Suprapubic skin (tissue), 4 donors: ENCODE results near the gene FBXO48. TPM values are rescaled to one million over a fixed set of nuclear protein-coding genes. Genes with fewer than 3 reads are reported as not detected.

Experiments
- DNase-seq, 2 donors: peaks; one replicate each; pipeline ENCODE4 v3.0.0-alpha.2; 2019; ENCODE audit warnings: low spot score in 2 of 2
- H3K27ac ChIP-seq: fragments of 200-600 bp; sonication (generic); one replicate; pipeline ENCODE4 v1.5.1; 2019
- H3K27me3 ChIP-seq: fragments of 200-600 bp; sonication (generic); one replicate; pipeline ENCODE4 v1.5.1; 2019
- H3K36me3 ChIP-seq: fragments of 200-600 bp; sonication (generic); one replicate; pipeline ENCODE4 v1.5.1; 2019
- H3K4me1 ChIP-seq: fragments of 200-600 bp; sonication (generic); one replicate; pipeline ENCODE4 v1.5.1; 2019
- H3K4me3 ChIP-seq: fragments of 200-600 bp; sonication (generic); one replicate; pipeline ENCODE4 v1.5.1; 2019; ENCODE audit warnings: mild to moderate bottlenecking
- H3K9me3 ChIP-seq: fragments of 200-600 bp; sonication (generic); one replicate; pipeline ENCODE4 v1.5.1; 2019
- EP300 ChIP-seq: sonication (generic); formaldehyde crosslinking; IDR thresholded peaks from one replicate; pipeline ENCODE4 v1.6.1; 2017; ENCODE audit warnings: antibody characterized with exemption
- POLR2A ChIP-seq, 2 donors: fragments of 450-650 bp; IDR thresholded peaks; one replicate each; pipeline ENCODE4 v1.6.1; 2017; ENCODE audit warnings: antibody characterized with exemption in 2 of 2, mild to moderate bottlenecking in 2 of 2, moderate library complexity in 2 of 2
- POLR2AphosphoS5 ChIP-seq, 3 donors: sonication (generic); formaldehyde crosslinking; IDR thresholded peaks; one replicate each; pipeline ENCODE4 v1.6.1; 2017; ENCODE audit warnings: antibody characterized with exemption in 3 of 3
- WGBS: methylation state at CpG from one replicate; pipeline ENCODE4 v1.1.5; 2018; 5-methylcytosine and 5-hydroxymethylcytosine counted together
- total RNA-seq, 4 donors: library from RNA; depleted of rRNA; stranded (reverse); fragments of >200 nt; gene quantifications; one replicate each; pipeline ENCODE4 v1.1.0, GENCODE V29; 2016
- TF ChIP-seq, protein P1 (sequence below), 2 donors: fragments of 200-600 bp in 1 of 2; fragments of 450-650 bp in 1 of 2; sonication (generic) in 1 of 2; IDR thresholded peaks; one replicate each; pipeline ENCODE4 v1.5.1; 2016 to 2019; ENCODE audit warnings: antibody characterized with exemption in 2 of 2, mild to moderate bottlenecking in 1 of 2, moderate library complexity in 1 of 2

The FBXO48 gene
- total RNA-seq, 4 donors from 2014 or later = 1.1 to 2.7 (median 1.7) TPM

DNA sequence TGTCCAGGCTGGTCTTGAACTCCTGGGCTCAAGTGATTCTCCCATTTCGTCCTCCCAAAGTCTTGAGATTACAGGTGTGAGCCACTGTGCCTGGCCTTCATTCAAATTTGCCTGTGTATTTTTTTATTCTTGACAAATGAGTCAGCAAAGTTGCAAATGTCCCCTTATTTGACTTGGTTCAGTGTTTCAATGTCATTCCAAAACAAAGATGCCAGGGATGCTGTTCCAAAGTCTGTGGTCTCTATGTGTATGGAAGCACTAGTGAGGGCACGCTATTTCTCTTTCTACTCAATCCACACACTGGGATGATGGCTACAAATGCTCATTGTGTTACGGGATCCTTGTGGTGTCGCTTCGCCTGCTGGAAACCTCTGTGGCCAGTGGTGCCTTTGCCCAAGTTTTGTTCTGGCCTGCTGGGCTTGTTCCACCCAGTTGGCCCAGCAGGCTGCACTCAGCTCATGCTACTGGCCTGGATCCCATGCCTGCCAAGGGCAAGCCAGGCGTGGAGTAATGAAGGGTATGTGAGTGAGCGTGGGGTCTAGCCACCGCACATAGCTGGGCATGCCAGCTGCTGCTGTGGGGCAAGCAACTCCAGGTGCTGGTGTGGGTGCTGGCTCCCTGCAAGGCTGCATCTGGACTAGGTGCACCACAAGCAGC, 35.6 kb downstream of the FBXO48 start:
- TF ChIP-seq POLR2A (IDR thresholded peaks at IDR 0.05) = no peak
- TF ChIP-seq POLR2AphosphoS5 (IDR thresholded peaks at IDR 0.05) = no peak
- TF ChIP-seq, protein P1, sequence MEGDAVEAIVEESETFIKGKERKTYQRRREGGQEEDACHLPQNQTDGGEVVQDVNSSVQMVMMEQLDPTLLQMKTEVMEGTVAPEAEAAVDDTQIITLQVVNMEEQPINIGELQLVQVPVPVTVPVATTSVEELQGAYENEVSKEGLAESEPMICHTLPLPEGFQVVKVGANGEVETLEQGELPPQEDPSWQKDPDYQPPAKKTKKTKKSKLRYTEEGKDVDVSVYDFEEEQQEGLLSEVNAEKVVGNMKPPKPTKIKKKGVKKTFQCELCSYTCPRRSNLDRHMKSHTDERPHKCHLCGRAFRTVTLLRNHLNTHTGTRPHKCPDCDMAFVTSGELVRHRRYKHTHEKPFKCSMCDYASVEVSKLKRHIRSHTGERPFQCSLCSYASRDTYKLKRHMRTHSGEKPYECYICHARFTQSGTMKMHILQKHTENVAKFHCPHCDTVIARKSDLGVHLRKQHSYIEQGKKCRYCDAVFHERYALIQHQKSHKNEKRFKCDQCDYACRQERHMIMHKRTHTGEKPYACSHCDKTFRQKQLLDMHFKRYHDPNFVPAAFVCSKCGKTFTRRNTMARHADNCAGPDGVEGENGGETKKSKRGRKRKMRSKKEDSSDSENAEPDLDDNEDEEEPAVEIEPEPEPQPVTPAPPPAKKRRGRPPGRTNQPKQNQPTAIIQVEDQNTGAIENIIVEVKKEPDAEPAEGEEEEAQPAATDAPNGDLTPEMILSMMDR (IDR thresholded peaks at IDR 0.05) = no peak
- no peak for TF ChIP-seq EP300
- H3K9me3 ChIP-seq = no peaks in the 10 kb centered on the region
- peaks cover 2% of the 10 kb centered on the region for H3K4me1 ChIP-seq
- no peak overlapping the region for H3K27ac ChIP-seq
- no peaks in the 10 kb centered on the region for H3K36me3 ChIP-seq
- H3K4me3 ChIP-seq = no peak overlapping the region
- 76% methylated on average over 8 of the region's 8 CpGs for WGBS
- DNase-seq = no peak
- H3K27me3 ChIP-seq = no peaks in the 10 kb centered on the region

DNA sequence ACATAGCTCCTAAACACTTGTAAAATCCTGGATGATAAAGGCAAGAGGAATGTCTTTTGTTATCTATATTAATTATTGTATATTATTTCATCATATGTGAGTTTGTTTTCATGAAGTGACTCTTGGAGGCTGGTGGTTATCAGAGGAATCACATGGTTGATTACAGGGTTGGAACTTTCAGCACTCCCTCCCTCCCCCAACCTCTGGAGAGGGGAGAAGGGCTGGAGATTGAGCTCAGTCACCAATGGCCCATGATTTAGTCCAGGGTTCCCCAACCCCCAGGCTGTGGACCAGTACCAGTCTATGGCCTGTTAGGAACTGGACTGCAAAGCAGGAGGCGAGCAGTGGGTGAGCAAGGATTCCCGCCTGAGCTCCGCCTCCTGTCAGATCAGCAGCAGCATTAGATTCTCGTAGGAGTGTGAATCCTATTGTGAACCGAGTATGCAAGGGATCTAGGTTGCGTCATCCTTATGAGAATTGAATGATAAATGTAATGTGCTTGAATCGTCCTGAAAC, 37.7 kb downstream of the FBXO48 start:
- no peak for DNase-seq
- no peaks in the 10 kb centered on the region for H3K9me3 ChIP-seq
- H3K36me3 ChIP-seq = no peaks in the 10 kb centered on the region
- no peaks in the 10 kb centered on the region for H3K4me1 ChIP-seq
- H3K27me3 ChIP-seq = no peaks in the 10 kb centered on the region
- no peak overlapping the region for H3K27ac ChIP-seq
- WGBS = 84% methylated on average over 7 of the region's 7 CpGs
- TF ChIP-seq EP300 (no peak), POLR2A (IDR thresholded peaks at IDR 0.05) (no peak), POLR2AphosphoS5 (IDR thresholded peaks at IDR 0.05) (no peak)
- TF ChIP-seq, protein P1 (IDR thresholded peaks at IDR 0.05) = no peak
- H3K4me3 ChIP-seq = no peak overlapping the region

DNA sequence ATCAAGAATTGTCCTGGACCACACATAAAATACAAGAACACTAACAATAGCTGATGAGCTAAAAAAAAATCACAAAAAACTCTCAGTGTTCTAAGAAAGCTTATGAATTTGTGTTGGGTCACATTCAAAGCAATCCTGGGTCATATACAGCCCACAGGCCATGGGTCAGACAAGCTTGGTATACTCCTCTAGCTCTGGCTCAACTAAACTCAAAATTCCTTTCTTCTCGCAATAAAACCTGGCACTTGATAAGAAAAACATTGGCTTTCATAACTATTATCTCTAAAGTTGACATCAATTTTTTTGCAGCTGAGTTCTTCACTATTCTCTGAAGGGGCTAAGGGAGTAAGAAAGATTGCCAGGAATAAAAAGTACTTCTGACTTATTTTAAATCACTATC, 38.3 kb downstream of the FBXO48 start:
- TF ChIP-seq, protein P1 (IDR thresholded peaks at IDR 0.05) = no peak
- TF ChIP-seq POLR2AphosphoS5 (IDR thresholded peaks at IDR 0.05) = no peak
- WGBS = 67% methylated on average over 1 of the region's 1 CpG
- H3K36me3 ChIP-seq = no peaks in the 10 kb centered on the region
- DNase-seq = no peak
- H3K4me1 ChIP-seq = no peaks in the 10 kb centered on the region
- H3K9me3 ChIP-seq = no peaks in the 10 kb centered on the region
- no peaks in the 10 kb centered on the region for H3K27me3 ChIP-seq
- no peak overlapping the region for H3K4me3 ChIP-seq
- no peak overlapping the region for H3K27ac ChIP-seq

DNA sequence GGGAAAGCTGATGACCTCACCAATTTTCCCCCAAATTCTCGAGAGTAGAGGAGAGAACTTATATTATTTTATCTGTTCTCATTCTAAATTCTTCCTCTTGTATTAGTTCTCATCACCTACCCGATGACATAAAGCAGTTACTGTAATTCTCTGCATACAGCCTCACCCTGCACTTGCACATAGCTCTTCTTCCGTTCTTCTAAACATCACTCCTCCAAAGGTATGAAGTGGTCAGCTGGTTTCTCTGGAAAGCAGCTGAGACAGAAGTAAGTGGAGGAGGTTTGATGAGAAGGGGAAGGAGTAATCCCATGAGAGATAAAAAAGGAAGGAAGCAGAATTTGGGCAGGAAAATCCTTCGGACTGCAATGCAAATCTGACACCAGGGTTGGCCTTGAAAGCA, 39.0 kb downstream of the FBXO48 start:
- TF ChIP-seq, protein P1 (IDR thresholded peaks at IDR 0.05) = no peak
- TF ChIP-seq EP300 (no peak), POLR2A (IDR thresholded peaks at IDR 0.05) (no peak), POLR2AphosphoS5 (IDR thresholded peaks at IDR 0.05) (no peak)
- Histone ChIP-seq H3K9me3 (no peaks in the 10 kb centered on the region), H3K36me3 (no peaks in the 10 kb centered on the region), H3K27ac (no peak overlapping the region), H3K4me3 (no peak overlapping the region), H3K27me3 (no peaks in the 10 kb centered on the region), H3K4me1 (no peaks in the 10 kb centered on the region)
- 61% methylated on average over 4 of the region's 4 CpGs for WGBS
- no peak for DNase-seq

DNA sequence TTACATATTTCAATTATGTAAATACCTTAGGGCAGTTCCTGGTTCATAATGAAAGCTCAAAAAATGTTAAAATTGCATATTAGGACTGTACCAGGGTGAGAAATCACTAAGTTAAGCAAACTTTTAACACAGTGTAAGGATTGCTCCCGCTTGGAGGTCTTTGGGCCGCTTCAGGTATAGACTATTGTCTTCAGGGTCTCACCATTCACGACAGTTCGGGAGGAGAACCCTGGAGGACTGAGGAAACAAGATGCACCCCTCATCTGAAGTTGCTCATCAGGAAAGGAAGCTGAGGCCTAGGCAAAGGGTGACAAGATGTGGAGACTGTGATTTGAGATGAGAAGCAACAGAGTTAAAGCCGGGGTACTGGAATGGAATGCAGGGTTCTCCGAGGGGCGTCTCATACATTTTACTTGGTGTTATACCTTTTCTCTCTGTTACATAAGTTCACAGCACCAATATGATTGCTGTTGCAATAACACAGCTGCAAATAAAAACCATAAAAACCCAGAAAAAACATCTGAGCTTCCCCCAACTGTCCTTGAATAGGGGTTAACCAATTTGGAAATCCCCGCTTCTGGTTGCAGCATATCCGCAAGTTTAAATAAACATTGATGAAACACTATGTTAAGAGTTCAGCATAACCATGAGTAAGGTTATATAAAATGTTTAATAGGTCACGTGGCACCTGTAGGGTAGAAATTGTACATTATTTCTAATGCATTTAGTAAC, 40.1 kb downstream of the FBXO48 start:
- TF ChIP-seq POLR2AphosphoS5 (IDR thresholded peaks at IDR 0.05) = no peak
- TF ChIP-seq EP300 = no peak
- TF ChIP-seq POLR2A (IDR thresholded peaks at IDR 0.05) = no peak
- TF ChIP-seq, protein P1 (IDR thresholded peaks at IDR 0.05) = no peak

More for the DNA sequence above, 40.1 kb downstream of the FBXO48 start:
- H3K4me1 ChIP-seq = no peaks in the 10 kb centered on the region
- 74% methylated on average over 10 of the region's 10 CpGs for WGBS
- no peaks in the 10 kb centered on the region for H3K36me3 ChIP-seq
- H3K4me3 ChIP-seq = no peak overlapping the region
- H3K9me3 ChIP-seq = no peaks in the 10 kb centered on the region
- H3K27me3 ChIP-seq = no peaks in the 10 kb centered on the region
- no peak for DNase-seq
- H3K27ac ChIP-seq = no peak overlapping the region
